Hematopoietic multipotent progenitor cell treated with erythropoietin and hydrocortisone succinate and interleukin-3 and kit ligand, for 17 days (in vitro differentiated cells): ENCODE measurements around the gene GTF3C5.
"Not testable (repeated sequence)": the region's sequence is repeated elsewhere in the genome, so short reads cannot be mapped to it uniquely, and the experiment has no call there.

Source experiments
- DNase-seq: peaks from one replicate; pipeline ENCODE4 v3.0.0-alpha.2; 2015; ENCODE audit warnings: low spot score

Gene GTF3C5

DNA sequence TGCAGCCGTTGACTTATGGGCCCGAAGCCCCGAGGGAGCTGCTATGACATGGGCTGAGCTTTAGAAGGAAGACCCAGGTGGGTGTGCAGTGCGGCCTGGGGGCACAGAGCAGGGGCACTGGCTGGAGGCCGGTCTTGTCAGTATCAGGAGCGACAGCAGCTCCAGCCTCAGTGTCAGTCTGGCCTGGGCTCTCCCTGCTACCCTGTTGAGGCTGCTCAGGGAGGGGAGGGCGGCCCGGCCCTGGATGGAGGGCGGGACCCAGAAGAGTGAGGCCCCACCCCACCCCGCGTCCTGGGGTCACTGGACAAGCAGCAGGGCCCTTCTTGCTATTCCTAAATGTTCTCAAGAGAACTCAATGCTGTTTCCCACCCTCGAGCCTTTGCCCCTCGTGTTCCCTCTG, 34.3 kb upstream of the GTF3C5 start:
- DNase-seq = peak; percentile 62

DNA sequence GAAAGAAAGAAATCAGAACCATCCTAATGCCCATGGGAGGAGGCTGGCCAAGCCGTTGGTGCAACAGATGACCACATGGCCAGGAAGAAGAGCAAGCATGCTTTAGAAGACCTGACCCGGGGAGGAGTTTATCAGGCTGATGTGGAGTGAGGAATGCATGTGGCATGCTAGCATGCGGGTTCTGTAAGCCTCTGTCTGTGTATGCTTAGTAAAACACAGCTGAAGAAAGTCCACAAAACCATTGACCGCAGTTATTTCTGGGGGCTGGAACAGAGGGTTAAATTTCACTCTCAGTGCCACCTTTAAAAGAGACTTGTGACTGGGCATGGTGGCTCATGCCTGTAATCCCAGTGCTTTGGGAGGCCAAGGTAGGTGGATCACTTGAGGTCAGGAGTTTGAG, 33.2 kb upstream of the GTF3C5 start:
- peak; percentile 26 for DNase-seq

DNA sequence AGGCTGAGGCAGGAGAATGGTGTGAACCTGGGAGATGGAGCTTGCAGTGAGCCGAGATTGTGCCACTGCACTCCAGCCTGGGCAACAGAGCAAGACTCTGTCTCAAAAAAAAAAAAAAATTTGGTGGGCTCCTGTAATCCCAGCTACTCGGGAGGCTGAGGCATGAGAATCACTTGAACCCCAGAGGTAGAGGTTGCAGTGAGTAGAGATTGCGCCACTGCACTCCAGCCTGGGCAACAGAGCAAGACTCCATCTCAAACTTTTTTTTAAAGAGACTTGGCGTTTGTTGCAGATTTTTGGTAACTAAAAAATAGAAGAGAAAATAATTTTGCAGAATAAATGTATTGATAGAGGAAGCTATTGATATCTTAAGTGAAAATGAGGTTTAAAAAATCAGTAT, 32.6 kb upstream of the GTF3C5 start:
- DNase-seq = not testable (repeated sequence)

DNA sequence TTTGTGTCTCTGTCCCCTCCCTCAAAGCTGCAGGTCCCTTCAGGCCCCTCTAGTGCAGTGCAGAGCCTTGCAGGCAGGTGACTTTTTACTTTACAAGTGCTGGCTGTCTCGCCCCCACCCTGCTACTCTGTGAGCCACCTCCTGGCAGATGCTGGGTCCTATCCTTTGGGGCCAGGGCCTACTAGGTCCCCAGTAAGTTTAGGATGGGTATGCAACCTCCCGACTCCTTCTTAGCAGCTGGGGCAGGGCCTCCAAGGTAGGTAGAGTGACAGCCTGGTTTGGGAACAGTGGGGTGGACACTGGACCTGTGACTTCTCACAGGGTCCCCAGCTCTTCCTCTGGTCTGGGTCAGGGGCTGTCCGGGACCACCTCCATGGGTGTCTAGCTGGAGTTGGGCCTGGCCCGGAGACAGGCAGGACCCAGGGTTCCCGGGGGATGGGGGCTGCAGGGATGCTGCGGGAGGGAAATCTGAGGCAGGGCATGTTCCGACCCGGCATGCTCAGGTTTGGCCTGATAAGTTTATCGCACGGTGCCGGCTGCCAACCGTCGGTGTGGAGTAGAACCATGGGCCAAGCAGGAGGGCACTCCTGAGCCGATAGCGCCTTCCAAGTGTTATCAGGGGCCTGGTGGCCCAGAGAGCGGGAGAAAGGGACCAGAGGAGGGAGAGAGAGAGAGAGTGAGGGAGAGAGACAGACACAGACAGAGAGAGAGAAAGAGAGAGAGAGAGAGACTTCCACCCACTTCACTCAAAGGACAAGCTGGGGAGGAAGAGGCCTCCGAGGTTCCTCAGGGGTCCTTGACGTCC, 31.8 kb upstream of the GTF3C5 start:
- DNase-seq = peak; percentile 88

DNA sequence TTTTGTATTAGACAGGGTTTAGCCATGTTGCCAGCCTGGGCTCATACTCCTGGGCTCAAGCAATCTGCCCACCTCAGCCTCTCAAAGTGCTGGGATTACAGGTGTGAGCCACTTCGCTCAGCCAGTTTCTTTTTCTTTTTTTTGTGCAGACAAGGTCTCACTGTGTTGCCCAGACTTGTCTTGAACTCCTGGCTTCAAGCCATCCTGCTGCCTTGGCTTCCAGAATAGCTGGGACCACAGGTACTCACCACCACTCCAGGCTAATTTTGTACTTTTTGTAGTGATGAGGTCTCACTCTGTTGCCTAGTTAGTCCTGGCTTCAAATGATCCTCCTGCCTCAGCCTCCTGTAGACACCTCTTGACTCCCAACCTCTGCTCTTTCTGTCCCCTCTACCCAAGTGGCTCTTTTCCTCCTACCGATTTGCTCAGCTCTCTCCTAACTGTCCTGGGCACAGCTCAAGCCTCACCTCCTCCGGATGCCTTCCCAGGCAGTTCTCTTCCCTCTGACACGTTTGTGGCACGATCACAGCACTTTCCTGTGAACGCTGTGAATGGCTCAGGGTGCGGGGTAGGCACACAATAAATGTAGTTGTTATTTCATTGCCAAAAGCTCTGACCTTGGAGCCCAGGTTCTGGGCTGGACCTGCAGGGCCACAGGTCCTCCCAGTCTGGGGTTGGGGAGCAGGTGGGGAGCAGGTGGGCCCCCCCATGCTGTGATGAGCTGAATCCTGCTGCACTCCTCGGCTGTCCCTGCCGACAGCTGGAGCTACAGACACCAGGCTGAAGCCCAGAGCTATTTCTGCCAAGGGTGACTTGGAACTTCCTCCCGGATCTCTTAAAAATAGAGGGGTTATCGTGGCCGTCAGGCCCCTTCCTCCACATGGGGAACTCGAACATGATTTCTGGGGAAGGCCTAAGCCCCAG, 28.4 kb upstream of the GTF3C5 start:
- peak; percentile 68 for DNase-seq

DNA sequence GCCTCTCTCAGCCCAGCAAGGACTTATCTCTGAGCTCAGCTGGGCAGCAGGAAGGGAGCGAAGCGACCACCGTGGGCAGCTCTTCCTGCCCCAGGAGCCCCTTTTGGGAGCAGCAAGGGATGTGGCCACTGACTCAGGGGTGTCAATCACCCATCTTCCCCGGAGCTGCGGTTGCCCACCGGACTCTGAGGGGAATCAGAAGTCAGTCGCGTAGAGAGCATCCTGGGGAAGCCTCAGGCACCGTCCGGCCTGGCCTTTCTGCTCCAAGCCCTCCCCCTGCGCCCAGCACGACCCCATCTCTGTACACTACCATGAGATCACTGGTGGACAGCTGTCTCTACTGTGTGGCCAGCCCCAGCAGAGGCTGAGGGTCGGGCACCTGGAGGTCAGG, 27.7 kb upstream of the GTF3C5 start:
- peak; percentile 52 for DNase-seq

DNA sequence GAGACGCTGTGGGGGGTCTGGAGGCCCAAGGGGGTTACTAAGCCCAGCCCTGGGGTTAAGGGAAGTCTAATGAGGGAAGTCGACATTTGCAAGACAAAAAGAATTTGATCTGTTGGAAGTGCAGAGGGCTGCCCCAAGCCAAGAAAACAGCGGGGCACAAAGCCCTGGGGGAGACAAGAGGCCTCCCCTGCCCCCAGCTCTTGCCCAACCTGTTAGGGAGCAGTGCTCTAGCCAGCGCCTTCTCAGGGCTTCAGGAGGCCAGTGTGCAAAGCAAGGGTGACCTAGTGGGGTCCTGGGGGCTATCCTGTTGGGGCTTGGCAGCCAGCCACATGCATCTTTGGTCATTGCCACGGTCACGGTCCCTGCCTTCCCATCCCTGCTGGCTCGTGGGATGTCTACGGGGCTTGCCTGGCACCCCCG, 27.1 kb upstream of the GTF3C5 start:
- no peak for DNase-seq

DNA sequence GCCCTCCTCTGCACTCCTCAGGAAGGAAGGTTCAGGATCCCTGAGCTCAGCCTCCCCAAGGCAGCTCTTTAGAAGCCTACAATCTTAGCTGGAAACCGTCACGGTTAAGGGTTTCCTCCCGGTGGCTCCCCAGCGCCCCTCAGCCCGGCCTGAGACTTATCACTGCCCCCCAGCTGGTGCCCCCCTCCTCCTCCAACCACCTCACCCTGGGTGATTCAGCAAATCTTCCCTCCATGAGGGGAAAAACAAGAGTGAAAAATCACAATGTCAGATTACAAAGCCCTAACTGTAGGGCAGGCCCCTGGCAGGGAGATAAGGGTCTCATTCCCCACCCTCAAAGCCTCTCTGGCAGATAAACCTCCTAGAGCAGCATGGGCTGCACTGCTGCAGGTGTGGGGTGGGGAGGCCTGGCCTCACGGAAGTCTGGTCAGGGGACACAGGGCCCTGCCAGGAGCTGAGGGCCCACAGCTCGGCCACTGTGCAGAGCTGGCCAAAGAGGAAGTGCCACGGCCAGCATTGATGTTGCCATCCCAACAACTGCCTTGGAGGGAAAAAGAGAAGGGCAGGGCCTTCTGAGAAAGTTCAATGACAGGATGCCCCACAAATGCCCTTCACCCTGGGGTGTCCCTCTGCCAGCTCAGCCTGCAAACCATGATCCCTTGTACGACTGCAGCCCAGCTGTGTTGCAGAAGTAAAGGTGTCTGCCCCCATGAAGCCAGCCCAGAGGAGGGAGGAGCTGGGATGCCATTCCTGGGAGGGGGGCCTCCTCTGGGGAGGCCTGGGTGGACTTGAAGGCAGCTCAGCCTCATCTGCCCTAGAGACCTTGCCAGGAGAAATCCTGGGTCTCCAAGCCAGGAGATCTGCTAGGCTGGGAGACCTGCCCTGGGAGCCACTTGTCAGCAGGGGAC, 26.5 kb upstream of the GTF3C5 start:
- DNase-seq = peak; percentile 84

DNA sequence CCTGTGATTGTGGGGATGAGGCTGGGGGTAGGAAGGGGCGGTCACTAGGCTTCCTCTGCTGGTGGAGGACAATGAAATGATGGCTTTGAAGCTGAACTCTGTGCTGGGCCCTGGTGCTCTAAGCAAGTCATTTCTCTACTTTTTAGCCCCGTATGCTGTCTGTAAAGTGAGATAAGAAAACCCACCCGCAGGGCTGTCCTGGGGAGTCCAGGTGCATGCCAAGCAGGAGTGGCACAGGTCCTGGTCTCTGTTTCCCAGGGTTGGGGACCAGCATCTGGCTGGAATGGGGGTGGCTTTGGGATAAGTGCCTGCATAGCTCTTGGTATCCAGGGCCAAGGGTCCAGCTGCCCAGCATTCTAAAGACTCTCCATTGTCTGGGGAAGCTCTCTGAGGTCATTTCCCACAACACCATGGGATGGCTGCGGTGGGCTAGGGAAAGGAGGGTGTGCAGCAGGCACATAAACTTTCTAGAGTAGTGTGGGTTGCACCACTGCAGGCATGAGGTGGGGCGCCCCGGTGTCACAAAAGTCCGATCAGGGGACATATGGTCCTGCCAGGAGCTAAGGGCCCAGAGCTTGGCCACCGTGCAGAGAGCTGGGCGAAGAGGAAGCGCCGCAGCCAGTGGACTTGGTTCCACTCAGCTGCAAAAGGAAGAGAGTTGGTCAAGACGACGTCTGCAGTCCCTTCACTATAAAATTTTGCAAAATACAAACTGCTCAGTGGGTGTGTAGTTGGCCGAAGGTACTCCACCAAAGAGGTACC, 25.6 kb upstream of the GTF3C5 start:
- DNase-seq = no peak

DNA sequence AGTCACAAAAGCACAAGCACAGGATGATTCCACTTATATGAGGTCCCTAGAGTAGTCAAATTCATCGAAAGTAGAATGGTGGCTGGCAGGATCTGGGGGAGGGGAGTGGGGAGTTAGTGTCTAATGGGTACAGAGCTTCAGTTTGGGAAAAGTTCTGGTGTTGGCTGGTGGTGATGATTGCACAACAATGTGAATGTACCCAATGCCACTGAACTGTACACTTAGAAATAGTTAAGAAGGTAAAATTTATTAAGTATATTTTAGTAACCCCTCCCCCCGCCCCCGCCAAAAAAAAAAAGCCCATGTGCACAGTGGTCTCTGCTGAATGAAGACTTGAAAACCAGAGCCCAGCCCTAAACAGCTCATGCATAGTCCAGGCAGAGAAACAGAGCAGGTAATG, 24.8 kb upstream of the GTF3C5 start:
- no peak for DNase-seq

DNA sequence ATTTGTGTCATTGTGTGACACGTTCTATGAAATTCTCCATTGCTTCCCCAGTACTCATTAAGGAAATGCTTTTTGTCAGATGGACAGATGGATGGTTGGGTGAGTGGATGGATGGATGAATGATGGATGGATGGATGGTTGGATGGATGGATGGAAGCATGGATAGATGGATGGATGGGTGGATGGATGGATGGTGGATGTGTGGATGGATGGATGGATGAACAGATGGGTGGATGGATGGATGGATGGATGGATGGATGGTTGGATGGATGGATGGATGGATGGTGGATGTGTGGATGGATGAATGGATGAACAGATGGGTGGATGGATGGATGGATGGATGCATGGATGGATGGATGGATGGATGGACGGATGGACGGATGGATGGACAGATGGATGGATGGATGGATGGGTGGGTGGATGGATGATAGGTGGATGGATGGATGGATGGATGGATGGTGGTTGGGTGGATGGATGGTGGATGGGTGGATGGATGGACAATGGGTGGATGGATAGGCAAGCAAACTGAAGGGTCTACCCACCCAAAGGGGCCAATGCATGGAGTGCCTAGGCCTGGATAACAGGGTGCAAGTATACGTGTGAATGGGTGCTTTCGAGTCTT, 24.0 kb upstream of the GTF3C5 start:
- no peak for DNase-seq

DNA sequence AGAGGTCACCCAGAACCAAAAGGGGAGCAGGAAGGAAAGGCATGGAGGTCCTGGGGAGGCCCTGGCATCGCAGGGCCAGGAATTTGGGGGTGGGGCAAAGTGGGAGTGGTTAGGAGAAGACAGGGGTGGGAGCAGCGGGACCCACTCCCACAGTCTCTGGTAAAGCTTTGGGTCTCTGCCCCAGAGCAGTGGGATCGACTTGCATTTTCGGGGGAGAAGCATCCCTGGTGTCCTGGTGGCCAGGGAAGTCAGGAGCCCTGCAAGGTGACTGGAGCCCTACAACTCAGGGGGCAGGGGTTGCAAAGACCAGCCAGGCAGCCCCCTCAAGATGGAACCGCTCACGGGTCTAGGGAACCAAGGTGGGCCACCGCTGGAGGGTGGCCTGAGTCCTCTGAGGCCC, 22.4 kb upstream of the GTF3C5 start:
- no peak for DNase-seq

DNA sequence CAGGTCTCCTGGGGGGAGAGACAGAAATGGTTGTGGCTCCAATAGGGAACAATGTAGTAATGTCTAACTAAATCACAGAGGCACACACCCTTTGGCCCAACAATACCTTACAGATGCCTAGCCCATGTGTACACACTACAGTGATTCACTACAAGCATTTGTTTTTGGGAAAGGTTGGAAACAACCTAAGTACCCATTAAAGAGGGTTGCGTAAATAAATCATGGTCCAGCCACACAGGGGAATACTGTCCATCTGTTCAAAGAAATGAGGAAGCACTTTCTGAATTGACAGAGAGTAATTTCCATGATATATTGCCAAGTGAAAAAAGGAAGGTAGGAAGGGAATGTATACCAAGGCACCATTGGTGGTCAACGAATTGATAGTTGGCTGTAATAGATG, 22.0 kb upstream of the GTF3C5 start:
- no peak for DNase-seq

DNA sequence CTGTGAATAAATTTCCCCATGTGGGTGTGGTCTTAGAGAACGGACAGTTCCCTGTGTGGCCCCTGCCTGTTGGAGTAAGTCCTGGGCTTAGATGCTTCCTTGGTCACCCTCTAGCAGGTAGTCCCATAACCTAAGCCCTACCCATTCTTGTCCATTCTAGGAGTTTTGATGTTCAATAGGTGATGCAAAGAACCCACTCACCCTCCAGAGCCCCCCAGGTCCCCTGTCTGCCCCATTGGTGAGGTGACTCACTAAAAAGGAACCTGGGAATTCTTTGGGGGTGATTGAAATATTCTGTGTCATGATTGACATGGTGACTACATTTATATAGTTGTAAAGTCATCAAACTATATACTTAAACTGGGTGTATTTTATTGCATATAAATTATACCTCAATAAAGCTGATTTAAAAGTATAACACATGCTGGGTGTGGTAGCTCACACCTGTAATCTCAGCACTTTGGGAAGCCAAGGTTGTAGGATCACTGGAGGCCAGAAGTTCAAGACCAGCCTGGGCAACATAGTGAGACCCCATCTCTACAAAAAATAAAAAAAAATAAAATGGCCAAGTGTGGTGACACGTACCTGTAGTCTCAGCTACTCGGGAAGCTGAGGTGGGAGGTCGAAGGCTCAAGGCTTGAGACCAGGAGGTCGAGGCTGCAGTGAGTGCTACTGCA, 20.8 kb upstream of the GTF3C5 start:
- no peak for DNase-seq

DNA sequence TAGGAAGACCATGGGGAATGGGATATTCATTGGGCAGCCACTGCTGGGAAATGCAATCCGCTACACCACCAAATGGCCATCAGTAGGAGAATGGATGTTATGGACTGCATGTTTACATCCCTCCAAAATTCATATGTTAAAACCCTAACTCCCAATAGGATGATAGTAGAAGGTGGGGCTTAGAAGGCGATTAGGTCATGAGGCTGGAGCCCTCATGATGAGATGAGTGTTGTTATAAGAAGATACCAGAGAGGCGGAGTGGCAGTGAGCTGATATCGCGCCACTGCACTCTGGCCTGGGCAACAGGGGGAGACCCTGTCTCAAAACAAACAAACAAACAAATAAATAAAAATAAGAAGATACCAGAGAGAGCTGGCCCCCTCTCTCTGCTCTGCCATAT, 16.1 kb upstream of the GTF3C5 start:
- DNase-seq = no peak

DNA sequence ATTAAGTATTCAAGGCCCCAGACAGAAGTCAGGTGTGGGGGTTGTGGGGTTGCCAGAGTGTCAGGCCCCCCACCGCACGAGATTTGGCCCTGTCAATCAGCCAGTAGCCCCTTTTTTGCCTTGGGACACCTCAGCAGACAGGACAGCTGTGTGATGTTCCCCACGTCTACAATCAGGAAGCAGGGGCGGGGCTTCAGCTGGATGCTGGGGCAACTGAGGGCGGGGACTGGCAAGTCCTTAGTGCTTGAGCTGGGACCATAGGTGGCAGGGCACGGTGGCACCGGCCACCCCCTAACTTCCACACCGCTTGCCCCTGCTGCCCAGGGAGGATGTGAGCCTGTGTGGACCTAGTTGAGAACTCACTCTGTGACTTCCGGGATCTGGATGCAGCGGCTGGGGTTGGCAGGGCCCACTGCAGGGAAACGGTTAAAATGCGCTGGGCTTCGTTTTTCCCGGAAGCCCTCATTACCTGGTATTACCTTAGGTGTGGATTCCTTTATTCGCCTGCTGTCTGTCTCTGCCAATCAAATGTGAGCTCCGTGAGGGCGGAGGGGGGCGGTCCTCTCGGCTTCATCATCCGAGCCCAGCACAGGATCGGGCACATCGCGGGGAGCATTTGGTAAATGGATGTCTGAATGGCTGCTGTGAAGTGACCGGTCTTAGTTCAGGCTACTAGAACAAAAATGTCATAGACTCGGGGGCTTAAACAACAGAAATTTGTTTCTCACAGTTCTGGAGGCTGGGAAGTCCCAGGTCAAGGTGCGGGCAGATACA, 7.5 kb upstream of the GTF3C5 start:
- peak; percentile 48 for DNase-seq

DNA sequence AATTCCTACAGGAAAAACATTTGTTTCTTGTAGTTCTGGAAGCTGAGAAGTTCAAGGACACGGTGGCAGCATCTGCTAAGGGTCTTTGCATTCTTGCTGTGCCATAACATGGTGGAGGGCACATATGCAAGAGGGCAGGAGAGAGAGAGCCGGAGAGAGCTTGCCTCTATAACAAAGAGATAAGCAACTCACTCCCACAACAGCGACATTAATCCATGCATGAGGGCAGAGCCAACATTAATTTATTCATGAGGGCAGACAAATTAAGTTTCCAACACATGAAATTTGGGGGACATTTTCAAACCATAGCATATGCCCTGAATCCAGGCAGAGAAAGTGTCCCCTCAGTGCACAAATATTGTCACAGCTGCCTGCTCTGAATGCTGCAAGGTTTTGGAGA, 4.4 kb upstream of the GTF3C5 start:
- DNase-seq = no peak

DNA sequence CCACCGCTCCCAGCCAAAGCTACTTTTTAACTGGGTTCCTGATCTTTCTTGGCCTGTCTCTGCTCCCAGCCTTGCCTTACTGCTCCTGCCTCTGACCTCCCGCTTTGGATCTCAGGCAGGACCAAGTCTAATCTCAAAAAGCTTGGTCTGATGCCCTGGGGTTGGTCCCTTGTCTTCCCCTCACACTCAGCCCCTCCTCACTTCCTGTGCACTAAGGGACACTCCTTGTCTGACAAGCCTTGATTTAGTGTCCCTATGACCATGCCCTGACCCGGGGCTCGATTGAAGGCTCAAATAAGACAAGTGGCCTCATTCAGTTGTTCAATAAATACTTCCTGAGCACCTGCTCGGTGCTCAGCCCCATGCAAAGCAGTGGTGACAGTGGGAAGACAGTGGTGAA, 3.7 kb upstream of the GTF3C5 start:
- no peak for DNase-seq

DNA sequence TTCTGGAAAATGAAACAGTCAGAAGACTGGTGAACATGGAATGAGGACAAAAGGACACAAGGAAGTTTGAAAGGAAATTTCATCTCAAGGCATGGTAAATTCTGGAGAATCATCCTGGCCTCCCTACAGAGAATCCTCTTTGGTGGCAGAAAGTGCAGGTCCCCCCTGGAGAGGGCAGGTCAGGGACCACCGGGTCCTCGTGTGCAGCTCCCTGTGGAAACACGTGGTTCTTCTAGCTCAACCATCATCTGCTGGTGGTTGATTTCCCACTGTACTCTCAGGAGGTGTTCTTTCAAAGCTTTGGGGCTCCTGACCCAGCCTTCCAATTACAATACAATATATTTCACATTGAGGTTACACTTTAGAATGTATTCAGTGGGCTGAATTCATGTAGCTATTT, 2.6 kb upstream of the GTF3C5 start:
- no peak for DNase-seq

DNA sequence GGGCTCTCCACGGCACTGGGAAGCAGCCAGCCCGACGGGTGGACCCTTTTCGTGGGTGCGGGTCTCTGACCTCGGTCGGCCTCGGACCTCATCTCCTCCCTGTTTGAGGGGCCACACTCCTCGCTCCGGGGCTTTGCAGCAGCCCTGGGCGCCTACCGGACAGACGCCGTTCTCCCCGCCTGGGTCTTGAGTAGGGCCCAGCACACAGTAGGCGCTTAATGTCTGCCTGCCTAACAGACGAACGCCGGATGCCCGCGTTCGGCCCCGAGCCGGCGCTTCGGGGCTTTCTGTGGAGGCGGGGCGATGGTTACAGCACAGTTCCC, 842 bp upstream of the GTF3C5 start:
- no peak for DNase-seq
